Subcutaneous abdominal adipose tissue (tissue), 5 donors: ENCODE measurements around the gene ANKS1B.

Experiments used
- H3K27ac ChIP-seq: one replicate; pipeline ENCODE4 v1.7.0; 2013; ENCODE audit warnings: low read depth, mild to moderate bottlenecking, inconsistent platforms, low read length, moderate library complexity
- H3K27me3 ChIP-seq, 5 donors: one replicate each; pipeline ENCODE4 v1.7.0; 2013; ENCODE audit warnings: low read length in 5 of 5, inconsistent platforms in 1 of 5; ENCODE audit not compliant: control insufficient read depth in 5 of 5, insufficient read depth in 4 of 5
- H3K36me3 ChIP-seq, 5 donors: one replicate each; pipeline ENCODE4 v1.7.0; 2013; ENCODE audit warnings: low read length in 5 of 5; ENCODE audit not compliant: control insufficient read depth in 5 of 5, insufficient read depth in 5 of 5
- H3K4me1 ChIP-seq, 5 donors: one replicate each; pipeline ENCODE4 v1.7.0; 2013; ENCODE audit warnings: low read length in 5 of 5, mild to moderate bottlenecking in 3 of 5, moderate library complexity in 1 of 5; ENCODE audit not compliant: control insufficient read depth in 5 of 5, insufficient read depth in 5 of 5
- H3K4me3 ChIP-seq, 5 donors: one replicate each; pipeline ENCODE4 v1.7.0; 2013; ENCODE audit warnings: low read length in 5 of 5, low read depth in 1 of 5
- H3K9ac ChIP-seq, 5 donors: one replicate each; pipeline ENCODE4 v1.7.0; 2013; ENCODE audit warnings: low read length in 5 of 5, mild to moderate bottlenecking in 4 of 5, moderate library complexity in 3 of 5
- H3K9me3 ChIP-seq, 5 donors: one replicate each; pipeline ENCODE4 v1.7.0; 2013; ENCODE audit warnings: low read length in 5 of 5; ENCODE audit not compliant: control insufficient read depth in 5 of 5
- donor health status: healthy.
- donor health status: healthy.
- donor health status: healthy.
- donor health status: healthy.
- donor health status: healthy.

The ANKS1B gene

DNA sequence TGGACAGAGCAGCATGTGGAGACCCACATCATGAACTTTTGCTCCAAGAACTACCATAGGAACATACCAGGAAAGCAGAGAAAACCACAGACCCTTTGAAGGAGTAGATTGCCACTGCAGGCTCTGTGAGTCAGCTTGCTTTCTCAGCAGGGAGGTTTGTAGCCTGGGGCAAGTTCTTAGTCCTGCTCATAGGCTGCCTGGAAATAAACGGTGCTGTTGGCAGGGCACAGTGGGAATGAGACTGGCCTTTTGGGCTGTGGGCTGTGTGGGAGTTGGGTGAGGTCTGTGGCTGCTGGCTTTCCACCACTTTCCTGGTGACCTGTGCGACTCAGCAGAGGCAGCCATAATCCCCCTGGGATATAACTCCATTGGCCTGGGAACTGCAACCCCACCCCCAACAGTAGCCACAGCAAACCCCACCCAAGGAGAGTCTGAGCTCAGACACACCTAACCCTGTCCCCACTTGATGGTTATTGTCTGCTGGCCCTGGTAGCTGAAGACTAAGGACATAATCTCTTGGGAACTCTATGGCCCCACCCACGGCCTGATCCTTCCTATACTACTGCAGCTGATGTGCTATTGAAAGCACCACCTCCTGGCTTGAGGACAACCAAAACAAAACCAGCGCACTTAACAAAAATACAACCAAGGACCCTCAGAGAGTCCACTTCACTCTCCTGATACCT, 529.2 kb downstream of the ANKS1B start:
- no peak overlapping the region for H3K9ac ChIP-seq
- no peak overlapping the region for H3K27ac ChIP-seq
- no peaks in the 10 kb centered on the region for H3K36me3 ChIP-seq
- no peaks in the 10 kb centered on the region for H3K9me3 ChIP-seq
- H3K4me3 ChIP-seq, result no peak overlapping the region
- peaks cover 0 to 7% (median 5%) of the 10 kb centered on the region in 5 donors for H3K4me1 ChIP-seq
- H3K27me3 ChIP-seq, result no peaks in the 10 kb centered on the region

- Histone ChIP-seq H3K4me3 (no peak overlapping the region), H3K27me3 (no peaks in the 10 kb centered on the region), H3K36me3 (no peaks in the 10 kb centered on the region), H3K27ac (no peak overlapping the region), H3K4me1 (peaks cover 0 to 7% (median 5%) of the 10 kb centered on the region in 5 donors), H3K9ac (no peak overlapping the region), H3K9me3 (no peaks in the 10 kb centered on the region)
These were observed 530.1 kb downstream of the ANKS1B start for GRCh38 chr12:99454539-99455172.

- Histone ChIP-seq H3K4me3 (no peak overlapping the region), H3K9me3 (no peaks in the 10 kb centered on the region), H3K36me3 (no peaks in the 10 kb centered on the region), H3K9ac (no peak overlapping the region), H3K4me1 (peaks cover 0 to 7% (median 5%) of the 10 kb centered on the region in 5 donors), H3K27ac (no peak overlapping the region), H3K27me3 (no peaks in the 10 kb centered on the region)
These were observed 530.7 kb downstream of the ANKS1B start for GRCh38 chr12:99453836-99454538.

GRCh38 chr12:99450036-99450630, 534.6 kb downstream of the ANKS1B start:
- Histone ChIP-seq H3K27me3 (no peaks in the 10 kb centered on the region), H3K36me3 (no peaks in the 10 kb centered on the region), H3K9ac (no peak overlapping the region), H3K4me3 (no peak overlapping the region), H3K27ac (no peak overlapping the region), H3K9me3 (peaks cover 0 to 2% (median 0%) of the 10 kb centered on the region in 5 donors), H3K4me1 (peaks cover 0 to 7% (median 5%) of the 10 kb centered on the region in 5 donors)

- Histone ChIP-seq H3K27me3 (no peaks in the 10 kb centered on the region), H3K36me3 (no peaks in the 10 kb centered on the region), H3K4me1 (no peaks in the 10 kb centered on the region), H3K27ac (no peak overlapping the region), H3K4me3 (no peak overlapping the region), H3K9me3 (peaks cover 0 to 2% (median 0%) of the 10 kb centered on the region in 5 donors), H3K9ac (no peak overlapping the region)
These were observed 539.8 kb downstream of the ANKS1B start for GRCh38 chr12:99444859-99445316.

GRCh38 chr12:99442758-99443157, 542.0 kb downstream of the ANKS1B start:
- Histone ChIP-seq H3K4me3 (no peak overlapping the region), H3K27me3 (no peaks in the 10 kb centered on the region), H3K36me3 (no peaks in the 10 kb centered on the region), H3K9me3 (peaks cover 0 to 2% (median 0%) of the 10 kb centered on the region in 5 donors), H3K9ac (no peak overlapping the region), H3K27ac (no peak overlapping the region), H3K4me1 (no peaks in the 10 kb centered on the region)

DNA sequence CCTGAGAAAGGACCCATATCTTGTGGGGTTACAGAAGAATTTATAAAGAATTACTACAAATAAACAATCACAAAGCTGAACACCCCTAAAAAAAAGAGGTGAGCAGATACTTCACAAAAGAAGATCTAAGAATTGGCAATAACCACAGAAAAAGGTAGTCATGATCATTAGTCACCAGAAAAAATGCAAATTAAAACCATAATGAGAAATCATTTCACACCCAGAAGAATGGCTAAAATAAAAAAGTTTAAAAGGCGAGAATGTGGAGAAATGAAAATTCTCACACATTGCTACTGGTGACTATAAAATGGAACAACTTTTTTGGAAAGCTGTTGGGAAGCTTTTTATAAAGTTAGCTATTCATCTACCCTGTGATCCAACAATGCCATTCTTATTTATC, 545.3 kb downstream of the ANKS1B start:
- Histone ChIP-seq H3K9ac (no peak overlapping the region), H3K27me3 (no peaks in the 10 kb centered on the region), H3K27ac (no peak overlapping the region), H3K4me3 (no peak overlapping the region), H3K9me3 (no peaks in the 10 kb centered on the region), H3K36me3 (no peaks in the 10 kb centered on the region), H3K4me1 (no peaks in the 10 kb centered on the region)

GRCh38 chr12:99436584-99436983, 548.2 kb downstream of the ANKS1B start:
- peaks cover 0 to 5% (median 0%) of the 10 kb centered on the region in 5 donors for H3K4me1 ChIP-seq
- no peaks in the 10 kb centered on the region for H3K9me3 ChIP-seq
- no peak overlapping the region for H3K4me3 ChIP-seq
- H3K27me3 ChIP-seq, result no peaks in the 10 kb centered on the region
- H3K9ac ChIP-seq, result no peak overlapping the region
- H3K36me3 ChIP-seq, result no peaks in the 10 kb centered on the region
- no peak overlapping the region for H3K27ac ChIP-seq

DNA sequence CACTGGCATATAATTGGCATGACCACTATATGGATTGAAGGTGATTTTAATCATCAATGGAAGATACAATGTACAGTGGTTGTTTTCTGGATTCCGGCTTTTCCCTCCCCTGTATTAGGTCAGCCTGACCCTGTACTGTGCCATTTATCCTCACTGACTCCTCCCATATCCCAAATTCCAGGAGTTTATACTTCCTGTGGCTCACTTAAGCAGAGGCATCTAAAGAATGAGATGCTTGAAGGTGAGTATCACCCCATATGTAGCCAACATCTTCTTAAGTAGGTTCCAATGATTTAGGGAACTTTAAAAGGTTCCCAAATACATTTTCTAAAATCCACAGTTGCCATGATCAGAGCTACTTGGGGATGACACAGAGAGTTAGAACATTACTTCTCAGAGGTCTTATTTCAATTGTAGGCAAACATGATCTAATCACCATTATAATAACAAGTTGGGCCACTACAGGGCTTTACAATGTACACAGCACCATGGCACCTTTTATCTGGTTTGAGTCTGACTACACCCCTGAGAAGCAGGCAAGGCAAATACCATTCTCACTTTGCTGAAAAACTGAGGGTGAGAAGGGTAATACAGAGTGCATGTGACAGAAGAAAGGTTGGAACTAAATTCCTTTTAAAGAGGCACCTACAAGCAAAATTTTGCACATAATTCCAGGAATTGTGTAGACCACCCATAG, 549.5 kb downstream of the ANKS1B start:
- Histone ChIP-seq H3K36me3 (no peaks in the 10 kb centered on the region), H3K27ac (no peak overlapping the region), H3K9me3 (no peaks in the 10 kb centered on the region), H3K4me3 (no peak overlapping the region), H3K27me3 (no peaks in the 10 kb centered on the region), H3K9ac (no peak overlapping the region), H3K4me1 (peaks cover 0 to 6% (median 0%) of the 10 kb centered on the region in 5 donors)
